ENCODE measurements around the gene MAP3K15.

MAP3K15 gene

DNA sequence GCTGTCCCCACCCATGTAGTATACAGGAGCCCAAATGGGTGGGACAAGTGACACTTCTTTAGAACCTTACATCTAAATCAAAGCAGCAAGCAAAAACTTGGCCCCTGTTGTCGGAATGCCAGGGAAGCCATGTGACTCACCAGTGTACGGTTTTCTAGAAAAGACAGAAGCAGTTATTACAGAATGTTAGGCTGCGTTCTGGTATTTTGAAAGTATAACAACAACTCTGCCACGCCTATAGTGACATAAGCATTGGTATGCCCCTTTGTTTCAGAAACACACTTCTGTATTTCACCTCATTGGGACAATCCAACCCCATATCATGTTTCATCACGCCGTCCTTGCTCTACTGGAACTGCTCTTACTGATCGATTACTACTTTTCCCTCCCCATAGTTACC lies 156.8 kb downstream of the MAP3K15 start:
- in situ Hi-C loops (cut with MboI; ENCODE audit: low sequenced_read_pairs): no loop called here

DNA sequence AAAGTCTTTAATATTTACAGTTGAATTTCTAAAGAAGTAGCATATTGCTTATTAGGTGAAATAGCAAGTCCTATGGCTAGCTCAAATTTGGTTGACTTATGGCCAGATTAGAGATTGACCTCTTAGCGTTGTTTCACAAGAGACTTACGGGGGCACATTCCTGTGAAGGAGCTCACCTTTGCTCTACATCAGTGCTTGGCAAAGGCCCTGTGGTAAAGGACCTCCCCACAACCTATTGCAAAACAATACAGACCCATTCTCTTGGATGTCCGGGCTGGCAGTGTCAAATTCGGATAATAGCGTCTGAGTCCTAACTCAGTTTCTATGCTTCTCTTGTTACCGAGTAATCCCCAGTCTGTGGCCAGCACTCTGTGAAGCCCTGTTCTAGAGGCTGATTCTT lies 160.7 kb downstream of the MAP3K15 start:
- in situ Hi-C loops (cut with MboI; ENCODE audit: low sequenced_read_pairs): no loop called here

DNA sequence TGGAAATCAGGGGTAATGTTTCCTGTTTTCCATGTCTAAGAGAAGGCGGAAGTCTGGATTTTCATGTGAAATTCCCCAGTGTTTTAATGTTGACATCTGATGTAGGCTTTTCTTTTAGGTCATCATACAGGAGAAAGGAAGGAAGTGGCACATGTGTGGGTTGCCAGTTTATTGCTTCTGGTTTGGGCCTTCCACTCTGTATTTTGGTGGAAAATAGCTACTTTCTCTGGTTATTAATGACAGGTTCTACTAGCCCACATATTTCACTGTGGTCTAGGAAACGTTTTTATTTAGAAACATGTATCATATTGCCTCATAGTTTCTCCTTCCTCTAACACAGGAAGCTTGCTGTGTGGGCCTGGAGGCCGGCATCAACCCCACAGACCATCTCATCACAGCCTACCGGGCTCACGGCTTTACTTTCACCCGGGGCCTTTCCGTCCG lies 164.3 kb downstream of the MAP3K15 start:
- in situ Hi-C loops (cut with MboI; ENCODE audit: low sequenced_read_pairs): no loop called here

DNA sequence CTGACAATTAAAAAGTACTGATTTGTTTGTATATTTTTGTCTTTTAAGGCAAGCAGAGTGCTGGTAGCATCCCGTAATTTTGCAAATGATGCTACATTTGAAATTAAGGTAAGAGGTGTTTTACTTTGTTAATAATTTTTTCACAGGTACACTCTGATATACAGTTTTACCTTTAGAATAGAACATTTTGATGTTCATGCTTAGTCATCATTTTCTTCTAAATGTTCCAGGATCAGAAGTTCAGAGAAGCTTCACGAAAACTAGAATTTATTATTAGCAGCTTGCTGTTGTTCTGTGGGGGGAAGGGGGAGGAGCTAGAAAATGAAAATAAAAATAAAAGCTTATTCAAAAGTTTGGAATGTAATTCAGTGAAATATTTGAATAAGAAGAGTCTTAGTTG lies 166.0 kb downstream of the MAP3K15 start:
- in situ Hi-C loops (cut with MboI; ENCODE audit: low sequenced_read_pairs): no loop called here

DNA sequence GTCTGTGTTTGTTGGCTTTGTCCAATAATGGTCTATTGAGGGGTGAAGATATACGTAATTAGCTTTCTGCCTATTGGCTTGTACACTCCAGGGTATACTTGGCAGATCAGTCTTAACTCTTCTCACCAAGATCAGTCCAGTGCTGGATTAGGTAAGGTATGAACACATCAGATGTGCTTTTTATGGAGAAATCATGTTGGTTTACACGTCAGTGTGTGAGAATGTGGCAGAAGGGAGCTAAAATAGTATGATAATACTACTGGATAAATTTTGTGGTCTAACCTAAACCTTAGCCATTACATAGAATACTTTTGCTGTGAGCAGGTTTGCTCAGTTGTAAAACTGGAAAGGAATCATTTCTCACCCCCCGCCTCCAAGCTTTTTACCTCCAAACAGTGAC lies 167.4 kb downstream of the MAP3K15 start:
- in situ Hi-C loops (cut with MboI; ENCODE audit: low sequenced_read_pairs): no loop called here

DNA sequence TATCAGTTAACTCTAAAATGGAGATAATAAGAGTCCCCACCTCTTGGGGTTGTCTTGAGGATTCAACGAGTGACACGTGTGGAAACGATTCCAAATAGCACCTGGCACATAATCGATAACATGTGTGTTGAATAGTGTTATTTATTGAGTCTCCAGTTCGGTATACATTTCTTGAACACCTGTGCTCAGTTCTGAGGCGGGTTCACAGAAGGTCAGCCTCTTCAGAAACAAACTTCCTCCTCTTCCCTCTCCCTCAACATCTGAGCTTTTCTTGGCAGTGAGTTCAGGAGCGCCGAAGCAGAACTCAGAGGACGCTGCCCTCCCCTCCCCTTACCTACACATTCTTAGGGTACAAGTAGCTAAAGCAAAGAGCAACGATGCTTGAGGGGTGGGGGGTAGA lies 170.6 kb downstream of the MAP3K15 start:
- in situ Hi-C loops (cut with MboI; ENCODE audit: low sequenced_read_pairs): no loop called here

DNA sequence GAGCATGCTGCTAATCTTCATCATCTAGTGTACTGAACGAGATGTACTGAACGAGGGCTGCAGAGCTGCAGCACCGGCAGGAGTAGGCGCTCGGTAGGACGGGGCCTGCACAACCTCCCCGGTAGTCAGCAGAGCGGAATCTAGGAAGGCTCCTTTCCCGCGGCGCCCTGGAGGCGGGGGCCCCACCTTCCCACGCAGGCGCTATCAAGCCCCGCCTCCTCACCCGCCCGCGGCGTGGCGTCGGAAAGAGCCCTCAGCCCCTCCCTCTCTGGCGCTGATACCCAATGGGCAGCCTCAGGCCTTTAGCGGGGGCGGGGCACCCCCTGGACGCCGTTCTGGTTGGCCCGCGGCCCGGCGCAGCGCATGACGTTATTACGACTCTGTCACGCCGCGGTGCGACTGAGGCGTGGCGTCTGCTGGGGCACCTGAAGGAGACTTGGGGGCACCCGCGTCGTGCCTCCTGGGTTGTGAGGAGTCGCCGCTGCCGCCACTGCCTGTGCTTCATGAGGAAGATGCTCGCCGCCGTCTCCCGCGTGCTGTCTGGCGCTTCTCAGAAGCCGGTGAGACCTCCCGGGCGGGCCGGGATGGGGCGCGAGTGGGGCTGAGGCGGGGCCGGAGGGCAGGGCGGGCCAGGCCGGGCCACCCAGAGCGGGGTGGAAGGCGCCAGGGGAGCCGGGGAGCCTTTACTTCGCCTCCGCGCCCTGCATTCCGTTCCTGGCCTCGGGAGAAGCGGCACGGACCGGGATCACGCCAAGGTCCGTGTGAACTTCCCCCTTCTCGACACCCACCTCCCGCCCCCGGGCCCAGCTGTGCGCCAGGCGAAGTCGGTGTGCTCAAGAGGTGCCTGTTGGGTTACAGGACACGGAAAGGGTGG lies 171.5 kb downstream of the MAP3K15 start, which contains the start of gene PDHA1:
PDHA1 (plus strand) TSS at position 393 of the 874 bp plus-strand sequence; CDS start at position 504, 111 bp downstream.
- in situ Hi-C loops (cut with MboI; ENCODE audit: low sequenced_read_pairs): no loop called here

DNA sequence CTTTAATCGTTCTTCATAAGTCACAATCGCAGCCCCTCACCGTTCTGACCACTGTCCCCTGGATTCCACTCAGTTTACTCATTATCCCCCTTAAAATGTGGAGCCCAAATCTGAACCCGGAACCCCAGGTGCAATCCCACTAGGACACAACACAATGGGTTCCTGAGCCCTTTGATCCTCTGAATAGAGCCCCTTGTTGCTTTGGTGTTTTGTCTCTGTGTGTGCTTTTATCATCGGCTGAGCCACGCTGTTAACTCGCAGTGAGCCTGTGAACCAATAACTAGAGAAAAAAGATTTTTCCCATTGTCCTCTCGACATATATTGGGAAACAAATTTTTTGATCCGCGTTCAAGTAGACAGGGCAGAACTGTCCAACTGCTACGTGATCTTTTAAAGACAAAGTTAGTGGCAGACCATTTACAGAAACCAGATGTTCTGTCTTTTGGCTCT lies 172.2 kb downstream of the MAP3K15 start:
- in situ Hi-C loops (cut with MboI; ENCODE audit: low sequenced_read_pairs): no loop called here

DNA sequence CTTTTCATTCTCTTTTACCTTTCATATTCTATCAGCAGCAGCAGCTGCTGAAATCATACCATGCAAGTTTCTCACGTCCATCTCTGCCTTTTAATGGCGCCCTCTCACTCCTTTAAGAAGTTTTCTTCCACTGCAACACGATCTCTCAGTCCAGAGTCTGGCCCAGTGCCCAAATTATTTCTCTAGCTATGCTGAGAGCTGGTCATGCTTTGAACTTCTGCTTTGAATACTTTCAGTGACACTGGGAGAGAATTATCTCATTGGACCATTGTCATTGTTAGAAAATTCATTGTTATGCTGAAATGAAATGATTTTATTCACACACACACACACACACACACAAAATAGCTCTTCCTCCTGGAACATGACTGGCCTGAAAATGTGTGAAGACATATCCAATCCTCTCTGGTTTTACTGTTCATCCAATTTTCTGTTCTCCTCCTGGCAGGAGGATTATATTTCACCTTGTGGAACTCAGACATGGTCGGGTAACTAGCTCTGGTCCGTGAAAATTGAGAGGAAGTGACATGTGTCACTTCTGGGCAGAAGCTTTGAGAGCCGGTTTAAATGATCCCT lies 172.9 kb downstream of the MAP3K15 start:
- in situ Hi-C loops (cut with MboI; ENCODE audit: low sequenced_read_pairs): no loop called here

DNA sequence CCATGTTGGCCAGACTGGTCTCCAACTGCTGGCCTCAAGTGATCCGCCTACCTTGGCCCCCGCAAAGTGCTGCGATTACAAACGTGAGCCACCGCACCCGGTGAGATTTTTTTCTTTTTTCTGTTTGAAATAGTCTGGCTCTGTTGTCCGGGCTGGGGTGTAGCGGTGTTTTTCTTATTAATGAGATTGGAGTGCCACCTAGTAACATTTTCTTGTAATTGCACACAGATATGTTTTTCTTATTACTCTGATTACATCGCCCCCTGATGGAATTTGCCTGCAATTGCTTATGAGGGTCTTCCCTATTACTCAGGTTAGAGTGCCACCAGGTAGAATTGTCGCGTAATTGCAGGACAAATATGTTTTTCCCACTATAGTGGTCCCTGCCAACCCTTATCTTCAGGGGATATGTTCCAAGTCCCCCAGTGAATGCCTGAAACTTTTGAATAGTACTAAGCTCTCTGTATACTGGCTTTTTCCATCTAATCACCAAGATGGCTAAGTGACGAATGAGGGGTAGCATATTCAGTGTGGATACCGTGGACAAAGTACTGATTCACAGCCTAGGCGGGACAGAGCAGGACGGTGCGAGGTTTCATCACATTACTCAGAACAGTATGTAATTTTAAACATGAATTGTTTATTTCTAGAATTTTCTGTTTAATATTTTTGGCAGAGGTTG lies 180.2 kb downstream of the MAP3K15 start:
- in situ Hi-C loops (cut with MboI; ENCODE audit: low sequenced_read_pairs): no loop called here

DNA sequence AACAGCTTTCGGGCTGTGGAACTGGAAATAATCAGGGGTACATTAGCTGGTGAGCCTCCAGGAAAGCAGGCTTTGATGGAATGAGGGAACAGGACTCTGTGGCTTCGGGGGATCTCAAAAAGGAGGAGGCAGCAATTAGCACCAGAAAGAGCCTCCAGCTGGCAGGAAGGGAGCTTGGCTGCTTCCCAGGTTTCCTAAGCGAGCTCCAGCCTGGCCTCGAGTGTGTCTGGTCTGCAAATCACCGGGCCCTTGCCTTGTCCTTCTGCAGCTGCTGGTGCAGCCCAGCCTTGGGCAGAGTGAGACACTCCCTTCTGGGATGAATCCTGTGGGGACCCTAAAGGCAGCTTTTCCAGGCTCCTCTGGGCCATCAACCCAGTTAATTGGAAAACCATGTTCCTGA lies 182.3 kb downstream of the MAP3K15 start:
- in situ Hi-C loops (cut with MboI; ENCODE audit: low sequenced_read_pairs): no loop called here

DNA sequence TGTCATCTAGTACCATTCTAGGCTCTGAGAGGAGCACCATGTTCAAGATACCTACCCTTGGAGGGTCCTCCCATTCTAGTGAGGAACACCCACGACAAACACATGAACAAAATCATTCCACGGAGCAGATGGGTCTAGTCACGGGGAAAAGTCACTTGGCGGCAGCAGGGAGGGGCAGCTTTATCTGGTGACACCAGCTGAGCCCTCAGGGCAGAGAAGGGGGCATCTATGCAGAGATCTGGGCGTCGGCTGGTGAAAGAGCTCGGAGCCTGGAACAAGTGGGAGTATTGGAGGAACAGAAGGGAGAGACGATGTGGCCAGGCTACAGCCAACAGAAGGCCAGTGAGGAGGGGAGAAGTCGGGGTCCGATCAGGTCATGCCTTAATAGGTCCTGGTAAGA lies 183.5 kb downstream of the MAP3K15 start:
- in situ Hi-C loops (cut with MboI; ENCODE audit: low sequenced_read_pairs): no loop called here

DNA sequence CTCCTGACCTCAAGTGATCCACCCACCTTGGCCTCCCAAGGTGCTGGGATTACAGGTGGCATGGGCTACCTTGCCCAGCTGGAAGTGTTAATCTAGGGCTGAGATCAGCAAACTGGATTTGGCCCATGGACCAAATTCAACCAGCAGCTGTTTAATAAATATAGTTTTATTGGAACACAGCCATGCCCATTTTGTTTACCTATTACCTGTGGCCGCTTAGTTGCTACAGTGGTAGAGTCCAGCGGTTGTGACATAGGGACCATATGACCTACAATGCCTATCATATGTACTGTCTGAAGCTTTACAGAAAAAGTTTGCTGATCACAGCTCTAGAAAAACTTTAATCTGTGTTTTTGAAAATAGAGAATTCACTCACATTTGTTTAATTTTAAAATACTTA lies 188.7 kb downstream of the MAP3K15 start:
- in situ Hi-C loops (cut with MboI; ENCODE audit: low sequenced_read_pairs): no loop called here

All from hTERT RPE-1 (cell line).